NCI-H446 (cell line): ENCODE data around the gene KCTD3.

Experiments used
- DNase-seq, 2 experiments: peaks; one replicate each; lab custom pipeline; 2025; lab: John Stamatoyannopoulos, UW

KCTD3 gene

DNA sequence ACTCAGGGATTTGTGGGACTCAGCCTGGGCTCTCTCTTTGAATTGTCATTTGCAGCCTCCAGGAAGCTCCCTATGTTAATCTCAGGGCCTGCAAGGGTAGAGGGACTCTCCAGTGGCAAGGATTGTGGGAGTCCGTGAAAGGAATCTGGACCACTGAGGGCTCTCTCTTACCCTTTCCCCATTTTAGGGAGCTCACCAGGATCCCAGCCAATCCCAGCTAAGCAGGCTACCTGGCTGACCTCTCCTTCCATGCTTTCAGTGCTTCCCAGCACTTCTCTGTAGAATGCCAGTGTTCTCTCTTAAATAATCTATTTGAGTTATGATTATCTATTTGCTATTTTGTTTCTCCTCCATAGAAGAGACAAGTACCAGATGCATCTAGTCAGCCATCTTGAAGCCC lies 9.6 kb upstream of the KCTD3 start:
- no peak for DNase-seq

DNA sequence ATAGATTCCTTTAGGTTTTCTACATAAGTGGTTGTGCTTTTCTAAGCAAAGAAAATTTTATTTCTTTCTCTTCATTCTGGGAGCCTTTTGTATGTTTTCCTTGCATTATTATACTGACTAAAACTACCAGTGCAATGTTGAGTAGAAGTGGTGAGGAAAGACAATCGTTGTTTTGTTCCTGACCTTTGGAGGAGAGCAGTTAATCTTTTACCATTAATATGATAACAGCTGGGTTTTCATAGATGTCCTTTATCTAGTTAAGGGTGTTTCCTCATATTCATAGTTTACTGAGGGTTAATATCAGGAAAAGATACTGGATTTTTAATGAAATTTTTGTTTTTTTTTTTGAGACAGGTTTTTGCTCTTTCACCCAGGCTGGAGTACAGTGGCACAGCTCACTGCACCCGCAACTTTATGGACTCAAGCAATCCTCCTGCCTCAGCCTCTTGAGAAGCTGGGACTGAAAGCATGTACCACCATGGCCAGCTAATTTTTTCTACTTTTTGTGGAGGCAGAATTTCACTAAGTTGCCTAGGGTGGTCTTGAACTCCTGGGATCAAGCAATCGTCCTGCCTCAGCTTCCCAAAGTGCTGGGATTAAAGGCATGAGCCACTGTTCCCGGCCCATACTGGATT lies 9.0 kb upstream of the KCTD3 start:
- DNase-seq: no peak

DNA sequence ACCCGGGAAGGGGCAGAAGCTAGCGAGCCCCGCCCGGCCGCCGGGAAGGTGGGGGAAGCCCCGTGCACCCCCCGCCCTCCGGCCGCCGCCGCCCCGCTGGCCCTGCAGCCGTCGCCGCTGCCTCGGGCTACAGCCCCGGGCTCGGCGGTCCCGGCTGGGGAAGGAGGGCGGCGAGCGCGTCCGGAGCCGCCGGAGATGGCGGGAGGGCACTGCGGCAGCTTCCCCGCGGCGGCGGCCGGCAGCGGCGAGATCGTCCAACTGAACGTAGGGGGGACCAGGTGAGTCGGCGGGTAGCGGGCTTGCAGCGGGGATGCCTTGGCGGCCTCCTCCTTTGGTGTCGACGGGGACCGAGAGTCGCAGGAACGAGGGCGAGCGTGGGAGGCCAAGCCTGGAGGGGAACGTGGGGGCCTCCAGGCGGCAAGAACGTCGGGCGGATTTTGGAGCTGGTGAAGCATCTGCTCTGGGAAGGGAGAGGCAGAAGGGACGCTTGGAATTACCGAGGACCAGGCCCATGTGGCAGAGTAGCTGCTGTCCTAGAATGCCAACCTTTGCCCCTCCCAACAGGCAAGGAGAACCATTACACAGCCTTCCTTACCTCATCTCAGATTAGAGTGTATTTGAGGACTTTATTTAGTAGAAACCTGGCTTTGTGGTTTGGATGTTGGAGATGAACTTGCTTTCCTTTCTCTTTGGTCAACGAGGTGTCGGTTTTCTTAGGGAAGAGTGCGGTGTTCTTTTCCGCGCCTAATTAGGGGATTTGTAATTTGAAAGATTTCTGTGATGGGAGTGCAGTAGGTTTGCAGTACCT lies 591 bp downstream of the KCTD3 start:
- DNase-seq: peak; percentile 55 to 78

DNA sequence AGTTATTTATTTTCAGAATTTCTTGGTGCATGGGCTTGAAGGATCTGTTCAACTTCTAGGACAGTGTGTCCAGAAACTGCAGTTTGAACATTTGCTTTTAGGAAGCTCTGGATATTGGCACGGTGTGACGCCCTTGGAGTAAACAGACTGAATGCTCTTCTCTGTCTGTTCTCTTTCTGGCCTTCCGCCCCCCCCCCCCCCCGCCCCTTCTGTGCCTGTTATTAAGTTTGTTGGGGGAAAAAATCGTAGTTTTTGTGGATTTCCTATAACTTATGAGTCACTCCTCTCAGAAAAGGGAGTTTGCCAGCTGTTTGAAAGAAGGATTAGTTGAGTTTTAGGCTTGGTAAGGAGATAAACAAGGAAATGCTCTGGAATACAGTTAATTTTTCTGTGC lies 1.2 kb downstream of the KCTD3 start:
- peak; percentile 47 to 63 for DNase-seq

DNA sequence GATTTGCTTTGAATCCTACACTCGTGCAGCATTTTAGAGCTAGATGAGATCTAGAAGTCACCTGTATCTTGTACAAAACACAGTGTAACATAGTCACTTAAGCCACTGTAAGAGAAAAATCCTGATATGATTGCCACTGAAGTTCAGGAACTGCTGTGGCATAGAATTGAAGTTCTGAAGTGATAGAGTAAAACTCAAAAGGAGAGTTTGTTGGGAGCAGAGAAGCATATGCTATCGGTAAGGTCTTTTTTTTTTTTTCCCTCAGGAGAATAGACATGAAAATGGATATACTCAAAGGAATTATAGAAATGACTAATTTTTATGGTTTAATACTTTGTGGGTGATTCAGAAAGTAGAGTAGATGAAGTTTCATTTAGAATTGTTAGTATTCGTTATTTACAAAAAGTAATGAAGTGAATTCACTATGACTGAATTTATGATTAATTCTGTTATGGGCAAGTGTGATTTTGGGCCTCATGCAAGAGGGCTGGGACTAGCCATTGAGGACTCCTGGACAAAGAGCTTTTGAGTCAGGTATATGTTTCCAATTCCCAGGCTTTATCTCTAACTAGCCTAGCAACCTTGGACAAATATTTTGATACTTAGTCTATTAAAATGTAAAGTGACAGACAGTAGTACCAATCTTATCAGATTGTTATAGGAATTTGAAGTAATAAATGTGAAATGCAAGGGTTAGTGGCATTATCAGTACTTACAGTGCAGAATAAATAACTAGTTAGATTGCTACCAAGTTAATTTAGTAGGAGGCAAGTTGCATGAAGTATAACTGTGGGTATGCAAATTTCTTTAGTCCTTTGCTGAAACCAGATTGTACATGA lies 3.1 kb downstream of the KCTD3 start:
- DNase-seq: no peak

DNA sequence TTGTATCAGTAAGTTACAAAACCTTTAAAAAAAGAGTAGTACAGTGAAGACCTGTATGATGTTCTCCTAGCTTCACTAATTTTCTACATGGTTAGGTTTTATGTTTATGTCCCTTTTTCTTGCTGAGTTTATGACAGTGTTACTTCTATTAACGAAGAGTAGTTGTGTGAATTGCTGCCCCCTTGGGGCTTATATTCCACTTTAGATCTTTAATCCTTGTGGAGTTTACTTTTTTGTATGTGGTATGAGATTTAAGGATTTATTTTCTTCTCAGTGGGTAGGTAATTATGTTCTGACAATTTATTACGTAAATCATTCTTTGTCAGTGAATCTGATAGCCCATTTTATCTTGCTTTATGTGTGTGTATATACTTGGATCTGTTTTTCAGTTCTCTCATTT lies 14.8 kb downstream of the KCTD3 start:
- DNase-seq: no peak

DNA sequence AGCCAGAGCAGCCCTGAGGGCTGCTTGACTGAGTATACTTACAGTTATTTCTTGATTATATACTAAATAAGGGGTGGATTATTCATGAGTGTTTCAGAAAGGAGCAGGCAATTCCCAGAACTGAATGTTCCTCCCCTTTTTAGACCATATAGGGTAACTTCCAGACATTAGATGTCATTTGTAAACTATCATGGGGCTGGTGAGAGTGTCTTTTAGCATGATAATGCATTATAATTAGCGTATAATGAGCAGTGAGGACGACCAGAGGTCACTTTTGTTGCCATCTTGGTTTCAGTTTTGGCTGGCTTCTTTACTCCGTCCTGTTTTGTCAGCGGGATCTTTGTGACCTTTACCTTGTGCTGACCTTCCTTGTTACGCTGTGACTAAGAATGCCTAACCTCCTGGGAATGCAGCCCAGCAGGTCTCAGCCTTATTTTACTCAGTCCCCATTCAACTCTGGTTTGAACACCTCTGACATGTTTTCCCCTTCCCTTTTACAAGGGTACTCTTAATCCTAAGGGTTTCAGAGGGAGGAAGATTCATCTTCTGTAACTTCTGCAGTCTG lies 16.2 kb downstream of the KCTD3 start:
- DNase-seq: no peak

DNA sequence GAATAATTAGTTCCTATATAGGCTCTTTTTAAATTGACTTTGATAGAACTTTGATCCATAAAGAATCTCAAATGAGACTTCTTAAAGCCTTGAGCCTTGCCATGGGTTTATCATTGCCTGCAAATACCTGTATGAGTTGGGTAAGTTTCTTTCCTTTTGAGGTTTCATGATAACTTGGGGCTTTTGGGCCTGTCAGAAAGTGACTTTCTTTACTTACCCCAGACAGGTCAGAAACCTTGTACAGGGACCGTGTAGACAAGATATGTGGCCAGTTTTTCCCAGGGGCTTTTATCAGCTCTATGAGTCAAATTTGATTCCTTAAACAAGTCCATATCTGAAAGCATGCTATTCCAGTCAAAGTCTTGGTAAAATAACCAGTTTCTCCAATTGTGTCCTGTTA lies 17.3 kb downstream of the KCTD3 start:
- no peak for DNase-seq

DNA sequence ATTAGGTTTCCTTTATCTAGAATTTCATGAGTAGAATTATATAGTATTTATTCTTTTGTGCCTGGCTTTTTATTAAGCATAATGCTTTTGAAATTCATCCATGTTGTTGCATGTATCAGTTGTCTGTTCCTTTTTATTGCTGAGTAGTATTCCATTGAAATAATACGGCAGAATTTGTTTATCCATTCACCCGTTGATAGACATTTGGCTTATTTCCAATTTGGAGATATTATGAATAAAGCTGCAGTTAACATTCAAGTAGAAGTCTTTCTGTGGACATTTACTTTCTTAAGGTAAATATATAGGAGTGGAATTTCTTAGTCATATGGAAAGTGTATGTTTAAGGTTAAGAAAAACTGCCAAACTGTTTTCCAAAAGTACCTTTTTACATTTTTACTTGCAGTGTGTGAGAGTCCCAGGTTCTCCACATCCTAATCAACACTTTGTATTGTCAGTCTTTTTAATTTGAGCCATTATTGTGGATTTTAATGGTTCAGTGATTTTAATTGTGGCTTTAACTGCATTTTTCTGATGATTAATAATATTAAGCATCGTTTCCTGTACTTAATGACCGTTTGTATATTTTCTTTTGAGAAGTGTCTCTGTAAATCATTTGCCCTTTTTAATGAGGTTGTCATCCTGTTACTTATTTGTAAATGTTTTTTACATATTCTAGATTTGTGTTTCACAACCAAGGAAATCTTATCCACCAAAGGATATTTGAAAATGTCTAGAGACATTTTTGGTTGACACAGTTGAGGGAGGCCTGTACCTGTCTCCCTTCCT lies 22.7 kb downstream of the KCTD3 start:
- DNase-seq: no peak

DNA sequence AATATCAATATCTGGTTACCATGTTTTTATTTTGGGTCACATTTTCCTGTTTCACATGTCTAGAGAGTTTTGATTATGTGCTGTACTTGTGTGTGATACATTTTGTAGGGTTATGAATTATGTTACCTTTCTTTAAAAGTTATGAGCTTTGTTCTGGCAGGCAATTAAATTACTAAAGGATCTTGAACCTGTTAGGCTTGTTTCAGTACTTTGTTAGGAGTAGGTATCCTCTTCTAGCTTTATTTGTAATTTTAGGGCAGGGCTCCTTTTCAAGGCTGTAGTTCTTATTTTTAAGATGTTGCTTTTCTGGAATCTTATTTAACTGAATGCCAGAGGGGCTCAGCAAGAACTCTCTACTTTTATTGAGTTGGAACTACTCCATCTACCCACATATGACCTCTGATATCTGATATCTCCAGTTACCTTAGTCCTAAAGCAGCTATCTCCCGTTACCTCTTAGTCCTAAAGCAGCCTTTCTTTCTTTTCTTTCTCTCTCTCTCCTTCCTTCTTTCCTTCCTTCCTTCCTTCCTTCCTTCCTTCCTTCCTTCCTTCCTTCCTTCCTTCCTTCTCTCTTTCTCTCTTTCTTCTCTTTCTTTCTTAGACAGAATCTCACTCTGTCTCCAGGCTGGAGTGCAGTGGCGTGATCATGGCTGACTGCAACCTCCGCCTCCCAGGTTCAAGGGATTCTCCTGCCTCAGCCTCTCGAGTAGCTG lies 23.8 kb downstream of the KCTD3 start:
- no peak for DNase-seq

DNA sequence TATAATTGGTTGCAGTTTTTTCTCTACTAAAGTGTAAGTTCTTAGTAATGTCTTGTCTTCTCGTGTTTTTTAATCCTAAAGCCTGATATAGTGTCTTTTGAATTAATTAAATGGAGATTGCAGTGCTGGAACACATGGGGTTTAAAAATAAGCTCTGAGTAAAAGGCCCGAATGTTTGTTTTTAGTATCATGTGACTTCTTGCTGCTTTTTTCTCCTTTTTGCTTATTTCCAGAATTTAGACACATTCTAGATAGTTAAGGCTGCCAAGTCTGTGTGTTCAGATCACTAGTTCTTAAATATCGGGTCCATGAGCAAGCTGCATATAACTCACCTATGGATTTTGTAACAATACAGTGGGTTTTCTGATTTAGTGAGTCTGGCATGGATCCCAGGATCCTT lies 27.5 kb downstream of the KCTD3 start:
- no peak for DNase-seq

DNA sequence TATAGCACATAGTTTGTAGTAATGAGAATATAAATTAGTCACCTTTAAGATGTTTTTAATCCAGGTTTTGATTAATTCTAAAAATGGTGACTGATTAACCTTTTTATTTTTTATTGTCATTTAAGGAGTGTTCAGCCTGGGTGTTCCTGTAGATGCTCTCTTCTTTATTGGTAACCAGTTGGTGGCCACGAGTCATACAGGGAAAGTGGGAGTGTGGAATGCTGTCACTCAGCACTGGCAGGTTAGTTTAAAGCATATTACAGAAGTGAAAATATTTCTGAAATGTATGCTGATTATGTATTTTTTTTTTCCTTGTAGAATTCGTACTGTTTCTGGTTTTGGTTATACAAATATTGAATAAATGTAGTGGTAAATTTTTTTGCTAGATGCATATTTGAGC lies 28.1 kb downstream of the KCTD3 start:
- no peak for DNase-seq

DNA sequence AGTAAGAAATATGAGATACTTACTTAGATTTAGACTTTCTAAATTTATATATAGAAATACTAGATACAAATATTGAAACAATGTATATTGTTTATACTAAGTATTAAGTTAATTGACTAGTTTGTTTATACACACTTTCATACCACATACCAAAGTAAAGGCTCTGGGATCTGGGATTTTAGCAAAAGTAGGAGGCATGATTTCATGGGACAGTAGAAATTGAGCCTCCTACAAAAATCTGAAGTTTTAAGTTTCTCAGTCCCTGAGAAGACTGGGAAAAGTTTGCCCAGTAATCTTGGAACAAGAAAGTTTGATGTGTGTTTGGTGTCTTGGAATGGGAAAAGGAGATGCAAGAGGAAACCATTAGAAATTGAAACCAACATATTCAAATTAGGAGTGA lies 30.9 kb downstream of the KCTD3 start:
- DNase-seq: no peak

DNA sequence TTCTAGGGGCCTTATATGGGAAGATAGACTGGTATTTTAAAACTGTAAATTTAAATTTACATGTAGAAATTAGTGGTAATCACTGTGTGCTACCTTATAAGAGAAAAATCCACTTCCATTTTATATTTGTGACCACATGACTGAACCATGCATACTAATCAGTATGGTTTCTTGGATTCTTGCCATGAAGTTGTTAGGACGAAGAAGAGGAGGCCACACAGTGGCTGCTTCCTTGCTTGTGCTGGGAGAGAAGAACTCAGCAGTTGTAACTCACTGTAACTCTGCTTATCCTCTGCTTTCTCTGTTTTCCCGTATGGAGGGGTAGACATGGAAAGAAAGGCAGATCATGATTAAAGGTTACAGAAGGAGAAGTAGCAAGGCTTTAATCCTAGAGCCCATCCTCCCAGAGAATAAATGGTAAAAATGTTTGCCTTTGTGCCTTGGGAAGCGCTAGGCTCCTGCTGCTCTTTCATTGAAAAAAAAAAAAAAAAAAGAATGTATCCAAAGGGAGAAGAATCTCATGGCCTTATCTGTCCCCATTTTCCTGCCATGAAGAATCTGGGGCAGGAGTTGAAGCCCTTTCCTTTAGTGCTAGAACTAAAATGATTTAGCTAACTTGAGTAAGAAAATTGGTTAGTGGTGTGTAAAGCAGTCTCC lies 32.4 kb downstream of the KCTD3 start:
- peak; percentile 26 to 50 for DNase-seq

DNA sequence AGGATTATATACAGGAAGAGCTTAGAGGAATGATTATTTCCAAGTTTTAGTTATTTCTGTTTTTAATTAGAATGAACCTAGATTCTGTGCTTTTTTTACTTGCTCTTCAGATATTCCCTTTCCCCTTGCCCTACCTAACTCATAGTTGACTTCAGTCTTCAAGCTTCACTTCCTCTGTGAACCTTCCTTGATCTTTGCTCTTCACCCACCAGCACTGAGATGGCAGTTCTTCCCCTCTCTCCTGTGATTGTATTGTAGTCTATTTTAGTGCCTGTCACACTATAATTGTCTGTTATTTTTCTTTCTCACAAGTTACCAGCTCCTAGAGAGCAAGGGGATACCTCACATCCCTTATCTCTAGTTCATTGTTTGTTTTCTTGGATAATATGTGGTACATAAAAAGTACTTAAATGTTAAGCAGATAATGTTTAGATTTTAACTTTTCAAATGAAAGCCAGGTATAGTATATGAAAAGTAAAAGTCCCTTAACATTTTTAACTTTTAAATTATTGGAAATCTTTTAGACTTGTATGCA lies 33.2 kb downstream of the KCTD3 start:
- DNase-seq: no peak

DNA sequence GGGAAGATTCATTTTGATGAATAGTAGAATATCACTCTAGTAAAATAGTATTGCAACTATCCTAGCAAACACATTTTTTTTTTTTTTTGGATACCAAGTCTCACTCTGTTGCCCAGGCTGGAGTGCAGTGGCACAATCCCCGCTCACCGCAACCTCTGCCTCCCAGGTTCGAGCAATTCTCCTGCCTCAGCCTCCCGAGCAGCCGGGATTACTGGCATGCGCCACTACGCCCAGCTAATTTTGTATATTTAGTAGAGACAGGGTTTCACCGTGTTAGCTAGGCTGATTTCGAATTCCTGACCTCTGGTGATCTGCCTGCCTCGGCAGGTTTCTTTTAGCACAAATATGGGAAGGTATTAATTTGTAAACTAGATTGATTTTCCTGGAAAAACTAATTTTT lies 33.8 kb downstream of the KCTD3 start:
- no peak for DNase-seq

DNA sequence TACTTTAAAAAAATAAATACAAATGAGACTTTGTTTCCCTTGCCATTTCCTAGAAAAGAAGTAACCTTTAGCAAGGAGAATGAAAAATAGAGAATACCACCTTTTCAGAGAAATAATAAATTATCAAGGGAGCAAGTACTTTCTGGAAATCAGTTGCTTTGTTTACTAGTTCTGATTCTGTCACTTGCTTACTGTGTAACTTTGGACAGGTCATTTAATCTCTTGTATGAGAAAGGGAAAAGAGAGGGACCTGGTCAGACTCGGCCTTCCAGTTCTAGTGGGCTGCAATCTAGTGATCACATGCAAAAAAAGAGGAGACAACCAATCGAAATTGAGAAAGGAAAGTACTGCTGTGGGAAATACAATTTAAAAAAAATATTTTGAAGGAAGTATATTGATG lies 34.2 kb downstream of the KCTD3 start:
- no peak for DNase-seq

DNA sequence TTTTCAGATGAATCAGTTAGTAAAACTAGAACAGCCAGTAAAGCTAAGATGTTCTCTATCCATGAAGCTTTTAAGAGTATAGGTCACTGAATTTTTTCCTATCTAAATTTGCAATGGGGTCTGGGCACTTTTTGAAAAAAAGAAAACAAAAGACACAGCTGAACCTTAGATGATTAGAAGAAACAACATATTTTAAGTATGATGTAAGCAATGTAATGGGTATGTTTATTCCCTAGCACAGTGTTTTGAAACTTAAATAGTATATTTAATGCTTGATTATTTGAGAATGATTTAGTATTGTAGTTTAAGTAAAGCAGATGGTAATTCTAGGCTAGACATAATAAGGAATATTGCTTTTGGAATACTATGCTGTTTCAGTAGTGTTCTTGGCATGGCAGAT lies 36.2 kb downstream of the KCTD3 start:
- no peak for DNase-seq

DNA sequence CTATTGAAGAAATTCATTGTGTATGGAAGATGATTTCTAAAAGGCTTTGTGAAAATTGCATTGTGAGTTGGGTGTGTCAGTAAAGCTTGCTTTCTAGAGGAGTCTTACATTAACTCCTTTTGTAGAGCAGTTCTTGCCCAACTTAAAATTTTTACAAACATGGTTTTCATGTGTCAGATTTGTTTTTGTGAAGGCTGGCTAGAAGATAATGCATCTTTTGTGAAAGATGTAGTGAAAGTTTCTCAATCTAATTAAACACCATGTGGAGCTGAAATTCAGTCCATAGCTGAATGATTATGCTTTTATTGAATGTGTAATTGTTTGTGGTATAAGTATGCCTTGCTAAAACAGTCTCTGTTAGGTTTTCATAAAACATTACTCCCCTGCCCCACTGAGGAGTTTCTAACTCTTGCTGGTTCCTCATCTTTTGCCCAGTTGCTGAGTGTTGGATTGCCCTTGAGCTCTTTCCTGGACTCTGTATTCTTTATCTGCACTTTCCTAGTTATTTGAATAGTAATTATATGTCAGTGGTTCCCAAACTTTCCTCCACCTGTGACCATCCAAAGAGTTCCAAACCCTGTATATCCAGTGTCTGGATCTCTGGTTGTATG lies 38.0 kb downstream of the KCTD3 start:
- no peak for DNase-seq

DNA sequence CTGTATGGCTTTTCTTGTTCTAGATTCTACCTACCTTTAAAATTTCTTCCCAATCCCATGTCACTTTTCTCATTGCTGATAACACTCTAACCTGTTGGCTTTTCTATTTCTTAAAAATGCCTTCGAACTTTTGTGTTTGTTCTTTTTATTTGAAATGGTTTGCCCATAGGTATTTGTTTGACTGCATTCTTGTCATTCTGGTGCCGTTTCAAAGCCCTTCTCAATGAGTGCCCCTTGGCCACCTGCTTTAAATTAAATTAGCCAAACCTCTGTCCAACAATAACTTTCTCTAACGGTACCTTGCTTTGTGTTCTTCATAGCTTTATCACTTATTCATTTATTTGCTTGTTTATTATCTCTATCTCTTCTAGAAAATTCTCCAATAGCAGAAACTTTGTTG lies 38.9 kb downstream of the KCTD3 start:
- DNase-seq: no peak
